Measurements from ENCODE around the gene KRTAP1-5.
"Not testable (repeated sequence)": the region's sequence is repeated elsewhere in the genome, so short reads cannot be mapped to it uniquely, and the experiment has no call there.

Gene KRTAP1-5

GRCh38 chr17:41046735-41047465 is 19.9 kb upstream of the KRTAP1-5 start, which contains the start of gene KRTAP2-1:
Gene KRTAP2-1, minus strand, starts transcription at chr17:41047316. Its CDS starts 49 bp downstream, at chr17:41047267.
- not testable (repeated sequence) for DNase-seq

- no peak for DNase-seq
These were observed 15.9 kb upstream of the KRTAP1-5 start for GRCh38 chr17:41042953-41043352.

- not testable (repeated sequence) for DNase-seq
These were observed 14.0 kb upstream of the KRTAP1-5 start, which contains the start of gene KRTAP1-1 for GRCh38 chr17:41040783-41041571. Gene KRTAP1-1, minus strand, starts transcription at chr17:41041450. Its CDS starts 53 bp downstream, at chr17:41041397.

- no peak for DNase-seq
These were observed 10.9 kb upstream of the KRTAP1-5 start for GRCh38 chr17:41037853-41038350.

GRCh38 chr17:41034346-41034935 is 7.4 kb upstream of the KRTAP1-5 start, which contains the start of gene KRTAP1-3:
Gene KRTAP1-3, minus strand, starts transcription at chr17:41034874. Its CDS starts 53 bp downstream, at chr17:41034821.
- not testable (repeated sequence) for DNase-seq

- no peak for DNase-seq
These were observed 2.7 kb upstream of the KRTAP1-5 start, which contains the start of gene KRTAP1-4 for GRCh38 chr17:41029633-41030245. Gene KRTAP1-4, minus strand, starts transcription at chr17:41030195. Its CDS starts 117 bp downstream, at chr17:41030078.

- no peak for DNase-seq
These were observed 2.3 kb downstream of the KRTAP1-5 start for GRCh38 chr17:41024697-41025096.

GRCh38 chr17:41020336-41020735 is 6.7 kb downstream of the KRTAP1-5 start:
- DNase-seq, result no peak

GRCh38 chr17:41019415-41019814 is 7.6 kb downstream of the KRTAP1-5 start:
- DNase-seq, result no peak

GRCh38 chr17:41018541-41018940 is 8.5 kb downstream of the KRTAP1-5 start:
- DNase-seq, result no peak

- no peak for DNase-seq
These were observed 10.3 kb downstream of the KRTAP1-5 start for GRCh38 chr17:41016578-41017215.

- no peak for DNase-seq
These were observed 11.6 kb downstream of the KRTAP1-5 start for GRCh38 chr17:41015454-41015853.

- DNase-seq, result no peak
These were observed 13.4 kb downstream of the KRTAP1-5 start for GRCh38 chr17:41013606-41014005.

GRCh38 chr17:41013181-41013580 is 13.8 kb downstream of the KRTAP1-5 start:
- no peak for DNase-seq

GRCh38 chr17:41012326-41013120 is 14.5 kb downstream of the KRTAP1-5 start:
- DNase-seq, result no peak

GRCh38 chr17:41010441-41010840 is 16.6 kb downstream of the KRTAP1-5 start:
- no peak for DNase-seq

- DNase-seq, result no peak
These were observed 17.1 kb downstream of the KRTAP1-5 start for GRCh38 chr17:41009936-41010335.

GRCh38 chr17:41009301-41009760 is 17.7 kb downstream of the KRTAP1-5 start:
- no peak for DNase-seq

- DNase-seq, result no peak
These were observed 18.2 kb downstream of the KRTAP1-5 start, which contains the start of gene KRTAP3-1 for GRCh38 chr17:41008811-41009210. Gene KRTAP3-1, minus strand, starts transcription at chr17:41009128. Its CDS starts 54 bp downstream, at chr17:41009074.

GRCh38 chr17:41004397-41004796 is 22.6 kb downstream of the KRTAP1-5 start:
- no peak for DNase-seq

GRCh38 chr17:41003926-41004325 is 23.1 kb downstream of the KRTAP1-5 start:
- no peak for DNase-seq

Measured in activated CD4-positive, alpha-beta T cell treated with anti-CD3 and anti-CD28 coated beads for 48 hours (primary cell).